SIG-M5 (cell line): ENCODE measurements around the gene SENP1.

ENCODE experiments used
- DNase-seq: peaks from one replicate; lab custom pipeline; 2025; lab: John Stamatoyannopoulos, UW

Gene SENP1

GRCh38 chr12:48017921-48018617 lies 87.8 kb downstream of the SENP1 start:
- no peak for DNase-seq

DNA sequence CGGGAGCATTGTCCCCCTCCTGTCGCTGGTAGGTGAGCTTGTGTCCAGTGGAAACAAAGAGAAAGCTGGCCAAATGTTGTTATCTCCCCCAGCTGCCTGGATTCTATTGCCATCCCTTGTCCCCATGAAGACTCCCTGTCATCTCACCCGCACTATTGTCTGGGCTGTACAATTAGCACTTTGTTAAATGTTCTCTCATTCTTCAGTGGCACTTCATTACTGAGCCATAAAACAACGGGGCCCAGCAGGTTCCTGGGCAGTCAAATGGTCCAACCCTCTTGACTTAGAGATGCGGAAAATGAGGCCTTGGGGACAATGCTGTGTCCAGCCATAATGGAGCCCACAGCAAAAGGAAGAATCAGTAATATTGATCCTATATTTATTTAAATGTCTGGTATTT lies 88.4 kb downstream of the SENP1 start:
- DNase-seq, result no peak

GRCh38 chr12:48016373-48017020 lies 89.4 kb downstream of the SENP1 start:
- no peak for DNase-seq

DNA sequence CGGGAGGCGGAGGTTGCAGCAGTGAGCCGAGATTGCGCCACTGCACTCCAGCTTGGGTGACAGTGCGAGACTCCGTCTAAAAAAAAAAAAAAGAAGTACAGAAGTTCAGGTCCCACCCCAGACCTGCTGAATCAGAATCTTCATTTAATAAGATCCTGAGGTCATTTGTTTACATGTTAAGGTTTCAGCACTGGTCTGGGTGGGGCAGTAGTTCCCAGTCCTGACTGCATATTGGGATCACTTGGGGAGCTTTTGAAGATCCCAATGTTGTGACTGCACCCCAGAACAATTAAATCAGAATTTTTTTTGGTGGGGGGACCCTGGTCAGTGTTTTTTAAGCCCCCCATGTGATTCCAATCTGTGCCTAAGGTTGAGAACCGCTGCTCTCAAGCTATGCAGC lies 89.9 kb downstream of the SENP1 start:
- DNase-seq, result no peak

- no peak for DNase-seq
Measured at GRCh38 chr12:48015129-48015528, 90.8 kb downstream of the SENP1 start.

- DNase-seq, result no peak
Measured at GRCh38 chr12:48013287-48013686, 92.6 kb downstream of the SENP1 start.

- no peak for DNase-seq
Measured at GRCh38 chr12:48012070-48012469, 93.8 kb downstream of the SENP1 start.

DNA sequence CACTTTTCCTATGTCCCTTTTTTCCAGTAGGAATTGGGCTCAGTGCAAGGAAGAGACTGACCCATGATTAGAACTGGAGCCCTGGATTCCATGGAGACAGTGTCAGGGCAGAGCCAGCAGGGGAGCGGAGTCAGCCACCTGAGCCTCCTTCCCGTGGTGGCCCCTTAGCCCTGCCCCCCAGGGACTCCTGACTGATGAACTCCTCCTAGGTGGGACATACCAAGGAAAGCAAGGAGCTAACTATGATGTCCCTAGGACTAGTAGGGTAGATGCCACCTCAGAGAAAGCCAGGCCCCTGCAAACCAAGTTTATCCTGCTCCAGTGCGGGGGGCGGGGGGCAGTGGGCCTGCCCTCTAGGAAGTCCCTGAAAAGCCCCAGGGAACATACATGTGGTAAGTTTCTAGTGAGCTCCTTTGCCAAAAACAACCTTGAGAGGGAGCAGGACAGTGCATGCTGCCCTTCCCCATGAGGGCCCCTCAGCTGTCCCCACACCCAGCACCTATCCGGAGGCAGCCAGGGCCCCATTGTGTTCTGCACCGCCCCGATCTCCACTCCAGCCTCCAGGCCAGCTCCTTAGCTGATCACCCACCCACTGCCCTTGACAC lies 95.4 kb downstream of the SENP1 start:
- DNase-seq, result no peak

GRCh38 chr12:48009471-48009870 lies 96.4 kb downstream of the SENP1 start:
- DNase-seq, result no peak

- DNase-seq, result no peak
Measured at GRCh38 chr12:48008950-48009349, 96.9 kb downstream of the SENP1 start.

DNA sequence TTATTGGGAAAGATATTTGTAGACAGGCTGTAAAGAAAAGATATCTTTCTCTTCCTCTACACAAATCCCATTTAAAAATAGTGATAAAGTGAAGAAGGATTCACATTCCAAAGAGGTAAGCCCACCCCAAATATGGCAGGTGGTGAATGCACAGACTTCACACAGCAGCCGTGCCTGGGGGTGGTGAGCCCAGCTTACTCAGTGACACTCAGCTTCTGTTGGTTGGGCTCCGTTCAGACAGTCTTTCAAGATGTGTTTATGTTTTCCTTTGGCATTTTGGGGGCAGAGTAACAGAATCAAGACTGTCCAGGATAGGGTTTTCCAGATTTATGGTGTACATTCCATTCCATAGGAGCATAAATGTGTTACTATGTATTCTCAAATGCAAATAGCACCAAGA lies 97.5 kb downstream of the SENP1 start:
- DNase-seq, result no peak

- no peak for DNase-seq
Measured at GRCh38 chr12:48007206-48007605, 98.7 kb downstream of the SENP1 start.

DNA sequence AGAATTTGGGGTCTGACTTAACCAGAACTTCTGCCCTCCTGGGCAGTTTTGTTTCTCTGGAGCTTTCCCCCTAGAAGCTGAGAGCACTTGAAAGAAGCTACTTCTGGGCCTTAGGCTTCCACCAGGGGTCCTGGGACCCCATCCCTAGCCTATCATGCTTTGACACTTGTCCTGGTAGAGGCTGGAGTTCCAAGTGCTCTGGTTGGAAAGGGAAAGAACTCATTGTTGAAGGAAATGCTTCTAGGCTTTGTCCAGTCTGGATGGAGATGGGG lies 100.2 kb downstream of the SENP1 start:
- DNase-seq, result no peak

DNA sequence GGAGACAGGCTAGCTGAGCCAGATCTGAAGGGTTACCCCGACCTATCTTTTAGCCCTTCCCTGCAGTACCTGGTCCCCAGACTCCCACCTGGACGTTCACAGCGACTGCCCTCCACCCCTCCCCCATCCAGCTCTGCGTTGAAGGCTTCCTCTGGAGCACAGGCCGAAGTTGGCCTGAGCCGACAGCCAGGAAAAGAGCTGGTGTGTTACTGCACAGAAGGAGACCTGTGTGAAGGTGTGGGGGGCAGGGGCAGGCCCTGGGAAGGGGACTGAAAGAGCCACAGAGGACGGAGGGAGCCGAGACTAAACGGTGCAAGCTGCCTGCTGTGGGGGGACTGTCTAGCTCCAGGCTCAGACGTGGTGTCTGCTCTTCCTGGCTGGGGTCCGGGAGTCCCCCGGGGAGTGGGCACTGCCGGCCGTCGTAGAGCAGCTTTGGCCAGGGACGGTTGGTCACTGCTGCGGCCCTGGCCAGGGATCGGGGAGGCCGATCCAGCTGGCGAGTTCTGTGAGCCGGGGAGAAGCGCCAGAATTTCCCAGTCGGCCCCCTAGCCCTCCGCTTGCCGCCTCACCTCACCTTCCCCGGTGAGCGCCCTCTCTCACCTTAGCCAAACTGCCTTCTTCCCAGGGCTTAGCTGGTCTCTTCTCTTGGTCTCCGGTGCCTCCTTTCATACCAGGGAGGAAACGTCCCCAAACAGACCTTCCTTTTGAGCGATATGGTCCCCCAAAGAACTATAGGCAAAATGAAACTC lies 100.7 kb downstream of the SENP1 start:
- no peak for DNase-seq

DNA sequence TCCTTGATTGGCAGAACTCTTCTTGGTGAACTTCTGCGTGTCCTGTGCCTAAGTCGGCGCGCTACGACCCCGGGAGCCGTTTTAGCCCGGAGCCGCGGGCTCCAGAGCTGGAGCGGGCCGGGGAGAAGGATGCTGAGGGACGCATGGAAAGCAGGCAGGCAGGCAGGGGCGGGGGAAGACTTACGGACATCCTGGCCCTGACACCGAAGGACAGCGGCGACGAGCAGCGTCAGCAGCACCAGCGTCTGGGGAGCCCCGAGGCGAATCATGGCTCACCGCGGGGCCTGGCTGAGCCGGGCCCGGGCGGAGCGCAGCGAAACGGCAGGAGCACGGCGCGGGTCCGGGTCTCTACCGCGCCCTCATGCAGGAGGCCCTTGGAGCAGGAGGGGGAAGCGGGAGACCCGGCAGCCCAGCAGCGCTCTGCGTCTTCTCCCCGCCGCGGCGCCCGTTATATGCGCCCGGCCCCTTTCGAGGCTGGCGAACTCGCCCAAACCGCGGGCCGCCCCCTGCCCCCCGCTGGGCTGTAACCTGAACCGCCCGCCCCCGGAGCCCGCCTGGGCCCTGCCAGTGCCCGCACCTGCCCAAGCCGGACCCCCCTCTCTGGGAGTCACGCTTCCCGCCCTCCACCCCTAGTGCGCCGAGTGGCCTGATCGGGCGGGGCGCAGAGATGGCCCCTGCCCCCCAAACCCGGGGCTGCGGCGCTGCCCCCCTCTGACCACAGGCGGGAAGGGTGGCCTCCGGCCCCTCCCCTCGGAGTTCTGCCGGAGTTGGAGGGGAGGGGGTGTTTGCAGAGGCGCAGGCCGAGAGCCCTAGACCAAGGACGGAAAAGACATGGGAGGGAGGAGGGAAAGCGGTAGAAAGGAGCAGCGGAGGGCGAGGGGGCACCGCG lies 101.6 kb downstream of the SENP1 start, which contains the start of gene COL2A1:
Gene COL2A1 (minus strand): TSS at position 424 of the 889 bp plus-strand sequence. CDS start 155 bp downstream, at position 269.
- no peak for DNase-seq

DNA sequence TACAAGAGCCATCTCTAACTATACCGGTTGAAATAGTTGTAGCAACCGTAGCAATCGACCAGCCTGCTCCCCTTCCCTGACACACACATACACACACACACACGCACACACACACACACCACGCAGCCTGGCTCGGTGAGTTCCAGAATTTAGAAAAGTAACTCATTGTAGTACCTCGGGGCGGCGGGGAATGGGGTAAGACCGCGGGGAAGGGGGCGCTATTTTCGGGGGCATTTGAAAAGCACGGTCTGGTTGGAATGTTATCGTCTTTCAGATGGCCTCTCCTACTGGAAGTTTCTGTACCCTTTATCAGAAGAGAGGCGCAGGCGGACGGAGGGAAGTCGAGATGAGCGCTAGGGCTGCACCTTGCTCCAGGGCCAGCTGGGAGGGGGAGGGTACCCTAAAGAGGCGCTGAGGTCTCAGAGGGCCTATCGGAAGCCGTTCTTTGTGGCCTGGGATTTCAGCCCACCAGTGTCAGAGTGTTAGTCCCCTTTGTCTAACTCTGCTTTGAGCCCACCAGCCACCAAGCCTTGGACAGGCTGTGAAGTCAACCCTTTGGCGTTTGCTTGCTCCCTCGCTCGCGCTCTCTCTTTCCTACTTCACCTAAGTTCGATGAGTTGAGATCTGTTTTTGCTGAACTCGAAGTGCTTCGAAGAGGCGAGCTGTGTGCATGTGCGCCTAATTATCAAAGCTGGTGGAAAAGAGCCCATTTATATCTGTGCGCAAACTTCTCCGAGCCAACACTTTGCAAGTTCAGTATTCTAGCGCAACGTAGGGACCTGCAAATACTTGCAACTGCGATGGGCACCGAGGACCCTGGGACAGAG lies 102.4 kb downstream of the SENP1 start:
- no peak for DNase-seq

DNA sequence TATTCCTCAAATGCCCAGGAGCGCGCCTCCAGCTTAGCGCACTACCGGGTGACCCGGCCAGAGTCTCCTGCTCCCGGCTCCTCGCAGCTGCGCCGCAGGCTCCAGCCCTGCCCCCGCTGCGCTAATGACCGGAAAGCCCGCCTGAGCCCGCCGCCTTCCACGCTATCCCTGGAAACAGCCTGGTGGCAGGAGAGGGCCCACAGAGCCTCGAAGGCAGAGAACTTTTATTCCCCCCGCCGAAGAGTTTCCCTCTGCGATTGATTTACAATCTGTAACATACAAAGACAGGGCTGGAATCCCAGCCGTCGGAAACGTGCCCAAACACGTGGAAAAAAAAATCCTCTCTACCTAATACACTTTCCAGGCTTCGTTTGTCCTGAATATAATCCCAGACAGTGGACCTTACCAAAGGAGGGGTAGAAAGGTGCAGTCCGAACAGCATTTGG lies 103.1 kb downstream of the SENP1 start:
- no peak for DNase-seq

GRCh38 chr12:48002414-48002730 lies 103.5 kb downstream of the SENP1 start:
- DNase-seq, result no peak

- no peak for DNase-seq
Measured at GRCh38 chr12:48001505-48002413, 104.1 kb downstream of the SENP1 start.
